ENCODE data around the gene SLC4A7.

DNA sequence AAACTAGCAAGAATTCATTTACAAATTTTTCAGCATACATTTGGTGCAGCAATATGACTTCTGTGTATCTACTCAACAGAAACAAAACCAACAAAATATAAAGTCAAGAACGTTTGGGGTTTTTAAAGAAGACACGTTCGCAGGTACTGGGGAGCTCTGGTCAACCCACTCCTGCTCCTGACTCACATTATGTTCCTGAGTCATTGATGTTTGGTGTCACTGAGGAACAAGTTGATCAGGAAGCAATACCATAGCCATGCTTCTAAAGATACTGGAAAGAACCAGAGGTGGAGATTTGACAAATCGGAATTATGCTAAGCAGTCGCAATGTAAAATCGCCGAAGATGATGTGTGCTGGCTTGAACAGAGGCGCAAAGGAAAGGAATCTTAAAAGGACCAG lies 22.0 kb downstream of the SLC4A7 start:
- TF ChIP-seq, protein P1, sequence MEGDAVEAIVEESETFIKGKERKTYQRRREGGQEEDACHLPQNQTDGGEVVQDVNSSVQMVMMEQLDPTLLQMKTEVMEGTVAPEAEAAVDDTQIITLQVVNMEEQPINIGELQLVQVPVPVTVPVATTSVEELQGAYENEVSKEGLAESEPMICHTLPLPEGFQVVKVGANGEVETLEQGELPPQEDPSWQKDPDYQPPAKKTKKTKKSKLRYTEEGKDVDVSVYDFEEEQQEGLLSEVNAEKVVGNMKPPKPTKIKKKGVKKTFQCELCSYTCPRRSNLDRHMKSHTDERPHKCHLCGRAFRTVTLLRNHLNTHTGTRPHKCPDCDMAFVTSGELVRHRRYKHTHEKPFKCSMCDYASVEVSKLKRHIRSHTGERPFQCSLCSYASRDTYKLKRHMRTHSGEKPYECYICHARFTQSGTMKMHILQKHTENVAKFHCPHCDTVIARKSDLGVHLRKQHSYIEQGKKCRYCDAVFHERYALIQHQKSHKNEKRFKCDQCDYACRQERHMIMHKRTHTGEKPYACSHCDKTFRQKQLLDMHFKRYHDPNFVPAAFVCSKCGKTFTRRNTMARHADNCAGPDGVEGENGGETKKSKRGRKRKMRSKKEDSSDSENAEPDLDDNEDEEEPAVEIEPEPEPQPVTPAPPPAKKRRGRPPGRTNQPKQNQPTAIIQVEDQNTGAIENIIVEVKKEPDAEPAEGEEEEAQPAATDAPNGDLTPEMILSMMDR (tag by site-specific recombination; IDR thresholded peaks at IDR 0.05), result no peak
- TF ChIP-seq, protein P2, sequence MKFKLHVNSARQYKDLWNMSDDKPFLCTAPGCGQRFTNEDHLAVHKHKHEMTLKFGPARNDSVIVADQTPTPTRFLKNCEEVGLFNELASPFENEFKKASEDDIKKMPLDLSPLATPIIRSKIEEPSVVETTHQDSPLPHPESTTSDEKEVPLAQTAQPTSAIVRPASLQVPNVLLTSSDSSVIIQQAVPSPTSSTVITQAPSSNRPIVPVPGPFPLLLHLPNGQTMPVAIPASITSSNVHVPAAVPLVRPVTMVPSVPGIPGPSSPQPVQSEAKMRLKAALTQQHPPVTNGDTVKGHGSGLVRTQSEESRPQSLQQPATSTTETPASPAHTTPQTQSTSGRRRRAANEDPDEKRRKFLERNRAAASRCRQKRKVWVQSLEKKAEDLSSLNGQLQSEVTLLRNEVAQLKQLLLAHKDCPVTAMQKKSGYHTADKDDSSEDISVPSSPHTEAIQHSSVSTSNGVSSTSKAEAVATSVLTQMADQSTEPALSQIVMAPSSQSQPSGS (tag by site-specific recombination; IDR thresholded peaks at IDR 0.05; ENCODE audit: low read depth), result no peak
